OCI-LY7 (cell line): ENCODE data around the gene TMEM242. TPM values are rescaled to one million over a fixed set of nuclear protein-coding genes. Genes with fewer than 3 reads are reported as not detected.

ENCODE experiments used
- BruUV-seq: library from RNA; stranded (reverse); fragments of 400-500 nt; replicated peaks from 2 replicates; lab custom pipeline; 2021; lab: Mats Ljungman, UMichigan
- CTCF ChIA-PET: fragments of 300-600 bp; sonication (Branson Sonifier 250); formaldehyde crosslinking; loops from one replicate; lab custom pipeline; 2022; ENCODE audit warnings: antibody characterized with exemption; ENCODE audit not compliant: unreplicated experiment; lab: Charles Lee
- POLR2A ChIA-PET: fragments of 300-600 bp; sonication (Branson Sonifier 250); formaldehyde crosslinking; loops from one replicate; lab custom pipeline; 2022; ENCODE audit warnings: antibody characterized with exemption; lab: Charles Lee
- DNase-seq: peaks from one replicate; pipeline ENCODE4 v3.0.0-alpha.2; 2015; ENCODE audit warnings: low spot score
- H2AFZ ChIP-seq: fragments of 200-600 bp; sonication (generic), shearing (Covaris generic); 2 replicates; pipeline ENCODE4 v1.6.1; 2014; ENCODE audit warnings: mild to moderate bottlenecking, antibody characterized with exemption, low read length, moderate library complexity
- H3K27ac ChIP-seq: fragments of 200-600 bp; sonication (generic); 2 replicates; pipeline ENCODE4 v1.5.1; 2014; ENCODE audit warnings: mixed run types, low read depth, mild to moderate bottlenecking, moderate library complexity, low read length, inconsistent platforms; ENCODE audit not compliant: poor library complexity, severe bottlenecking
- H3K36me3 ChIP-seq: fragments of 200-600 bp; sonication (generic); 2 replicates; pipeline ENCODE4 v1.6.1; 2014; ENCODE audit warnings: mild to moderate bottlenecking, antibody characterized with exemption, low read length, moderate library complexity, mixed read lengths; ENCODE audit not compliant: insufficient read depth
- H3K4me1 ChIP-seq: fragments of 200-600 bp; sonication (generic); 2 replicates; pipeline ENCODE4 v1.5.1; 2014; ENCODE audit warnings: mild to moderate bottlenecking, low read length; ENCODE audit not compliant: insufficient read depth, poor library complexity, severe bottlenecking
- H3K4me2 ChIP-seq: fragments of 200-600 bp; sonication (generic); 2 replicates; pipeline ENCODE4 v1.6.1; 2014; ENCODE audit warnings: mild to moderate bottlenecking, low read length
- H3K4me3 ChIP-seq: fragments of 200-600 bp; sonication (generic); 2 replicates; pipeline ENCODE4 v1.5.1; 2014; ENCODE audit warnings: mild to moderate bottlenecking, low read depth, low read length; ENCODE audit not compliant: poor library complexity, severe bottlenecking
- H3K79me2 ChIP-seq: fragments of 200-600 bp; sonication (generic); 2 replicates; pipeline ENCODE4 v1.6.1; 2016; ENCODE audit warnings: low read depth, mild to moderate bottlenecking, low read length, moderate library complexity, mixed read lengths; ENCODE audit not compliant: insufficient read depth
- H3K9me2 ChIP-seq: fragments of 200-600 bp; sonication (generic); 2 replicates; pipeline ENCODE4 v1.6.1; 2016; ENCODE audit warnings: mild to moderate bottlenecking, low read length, mixed read lengths; ENCODE audit not compliant: insufficient read depth
- H3K9me3 ChIP-seq: fragments of 200-600 bp; sonication (generic); 2 replicates; pipeline ENCODE4 v1.6.1; 2014; ENCODE audit warnings: mild to moderate bottlenecking, mixed run types, low read length, mixed read lengths
- H4K20me1 ChIP-seq: fragments of 200-600 bp; sonication (generic); 2 replicates; pipeline ENCODE4 v1.6.1; 2014; ENCODE audit warnings: mild to moderate bottlenecking, antibody characterized with exemption, low read length, moderate library complexity, mixed read lengths; ENCODE audit not compliant: insufficient read depth
- CTCF ChIP-seq: fragments of 200-600 bp; sonication (generic); conservative IDR thresholded peaks from 2 replicates; pipeline ENCODE4 v1.5.1; 2014; ENCODE audit warnings: mild to moderate bottlenecking, antibody characterized with exemption, low read length, moderate library complexity, mixed read lengths
- EZH2phosphoT487 ChIP-seq: fragments of 200-600 bp; sonication (generic); IDR thresholded peaks from 2 replicates; pipeline ENCODE4 v1.6.1; 2018; ENCODE audit warnings: low read depth, borderline replicate concordance, mild to moderate bottlenecking, mixed run types, antibody characterized with exemption, low read length, moderate library complexity, mixed read lengths
- intact Hi-C: fragments of 100-400 bp; cut with micrococcal nuclease; formaldehyde crosslinking; loops from one replicate; pipeline ENCODE4 v1.10.0; 2022; ENCODE audit not compliant: unreplicated experiment
- total RNA-seq, 2 experiments: library from RNA; depleted of rRNA in 1 of 2; stranded (reverse); fragments of >200 nt in 1 of 2; shearing (Covaris generic) in 1 of 2; gene quantifications; 2 replicates each; pipeline ENCODE4 v1.2.3, GENCODE V29; 2014 to 2022

Gene TMEM242
- total RNA-seq, 2 experiments from 2014 or later, result 4.5 to 9.2 TPM

GRCh38 chr6:157298216-157298724, 25.0 kb downstream of the TMEM242 start:
- TF ChIP-seq EZH2phosphoT487, result no peak
- no peak for TF ChIP-seq CTCF
- H3K4me3 ChIP-seq, result no peak overlapping the region
- no peaks in the 10 kb centered on the region for H3K36me3 ChIP-seq
- H3K27ac ChIP-seq, result no peak overlapping the region
- ChIA-PET POLR2A (no interaction called here), CTCF (no interaction called here)
- intact Hi-C loops, result no loop called here
- DNase-seq, result no peak
- no peaks in the 10 kb centered on the region for H3K9me3 ChIP-seq
- H3K9me2 ChIP-seq, result no peaks in the 10 kb centered on the region
- no peak overlapping the region for H3K4me2 ChIP-seq
- no peak overlapping the region for H2AFZ ChIP-seq
- no TSS peak for BruUV-seq
- H3K79me2 ChIP-seq, result no peaks in the 10 kb centered on the region
- H4K20me1 ChIP-seq, result no peaks in the 10 kb centered on the region
- H3K4me1 ChIP-seq, result no peaks in the 10 kb centered on the region

- intact Hi-C loops, result no loop called here
- POLR2A ChIA-PET, result interaction anchor here (1.2 to 1.4 kb wide), 2 partner anchors 11 to 69 kb away, joined by 3 to 4 read pairs; no protein-coding TSS in a partner anchor
Observed at GRCh38 chr6:157294654-157295053, 28.7 kb downstream of the TMEM242 start.

More at GRCh38 chr6:157294654-157295053, 28.7 kb downstream of the TMEM242 start:
- DNase-seq, result no peak
- H3K4me2 ChIP-seq, result no peak overlapping the region
- H2AFZ ChIP-seq, result no peak overlapping the region
- no peaks in the 10 kb centered on the region for H3K79me2 ChIP-seq
- no peaks in the 10 kb centered on the region for H3K36me3 ChIP-seq
- no peaks in the 10 kb centered on the region for H4K20me1 ChIP-seq
- no peaks in the 10 kb centered on the region for H3K4me1 ChIP-seq
- no peak overlapping the region for H3K27ac ChIP-seq
- H3K9me2 ChIP-seq, result no peaks in the 10 kb centered on the region
- no peaks in the 10 kb centered on the region for H3K9me3 ChIP-seq
- no peak overlapping the region for H3K4me3 ChIP-seq
- BruUV-seq, result no TSS peak
- CTCF ChIA-PET, result no interaction called here
- TF ChIP-seq CTCF (no peak), EZH2phosphoT487 (no peak)
